Upper lobe of left lung (tissue), 6 donors: Measurements from ENCODE around the gene NDUFB2. TPM values are rescaled to one million over a fixed set of nuclear protein-coding genes. Genes with fewer than 3 reads are reported as not detected.
"Not testable (repeated sequence)": the region's sequence is repeated elsewhere in the genome, so short reads cannot be mapped to it uniquely, and the experiment has no call there.

Experiments used
- ATAC-seq, 2 donors: fragments of 200-7000 bp; cut with Tn5 transposase; one replicate each; pipeline ENCODE4 v1.9.1; 2022; ENCODE audit warnings: mild to moderate bottlenecking in 2 of 2, moderate library complexity in 2 of 2; ENCODE audit not compliant: low FRiP score in 2 of 2
- DNase-seq, 2 donors: peaks; one replicate each; pipeline ENCODE4 v3.0.0-alpha.2; 2019 to 2020
- H3K27ac ChIP-seq, 4 donors: fragments of 200-600 bp; sonication (generic); one replicate each; pipeline ENCODE4 v1.5.1; 2016 to 2019
- H3K27me3 ChIP-seq, 4 donors: fragments of 200-600 bp; sonication (generic); one replicate each; pipeline ENCODE4 v1.5.1; 2017 to 2019
- H3K36me3 ChIP-seq, 4 donors: fragments of 200-600 bp; sonication (generic); one replicate each; pipeline ENCODE4 v1.5.1; 2016 to 2019
- H3K4me1 ChIP-seq, 4 donors: fragments of 200-600 bp; sonication (generic); one replicate each; pipeline ENCODE4 v1.5.1; 2018 to 2019
- H3K4me3 ChIP-seq, 4 donors: fragments of 200-600 bp; sonication (generic); one replicate each; pipeline ENCODE4 v1.5.1; 2017 to 2019; ENCODE audit warnings: mild to moderate bottlenecking in 2 of 4, moderate library complexity in 1 of 4
- H3K9me3 ChIP-seq, 4 donors: fragments of 200-600 bp; sonication (generic); one replicate each; pipeline ENCODE4 v1.5.1; 2018 to 2019
- EP300 ChIP-seq, 4 donors: sonication (generic); formaldehyde crosslinking; IDR thresholded peaks; one replicate each; pipeline ENCODE4 v1.5.1; 2017; ENCODE audit warnings: antibody characterized with exemption in 4 of 4, control low read depth in 2 of 4
- POLR2A ChIP-seq, 4 donors: fragments of 450-650 bp; IDR thresholded peaks; one replicate each; pipeline ENCODE4 v1.5.1; 2016 to 2017; ENCODE audit warnings: antibody characterized with exemption in 4 of 4, mild to moderate bottlenecking in 2 of 4
- POLR2AphosphoS5 ChIP-seq, 2 donors: sonication (generic); formaldehyde crosslinking; IDR thresholded peaks; one replicate each; pipeline ENCODE4 v1.5.1; 2017; ENCODE audit warnings: antibody characterized with exemption in 2 of 2
- WGBS, 2 donors: methylation state at CpG; one replicate each; pipeline ENCODE4 v1.1.5; 2017 to 2018; 5-methylcytosine and 5-hydroxymethylcytosine counted together
- total RNA-seq, 6 donors: library from RNA; depleted of rRNA in 4 of 6; stranded (reverse); fragments of >200 nt in 4 of 6; gene quantifications; one replicate each; pipeline versions ENCODE4 v1.1.0 to v1.2.1, GENCODE V29; 2016 to 2021
- TF ChIP-seq, protein P1 (sequence below), 6 experiments: fragments of 450-650 bp in 4 of 6; fragments of 200-600 bp in 2 of 6; sonication (generic) in 2 of 6; IDR thresholded peaks; one replicate each; pipeline ENCODE4 v1.5.1; 2016 to 2019; ENCODE audit warnings: antibody characterized with exemption in 6 of 6
- donor health status: DM: no; HTN: no; CAD: no; lungs with moderate emphysema.
- donor health status: DM: no; HTN: yes; CAD: no; lungs with severe emphysema.

Gene NDUFB2
- total RNA-seq, 6 donors from 2014 or later, result 51.3 to 204 (median 156) TPM

- DNase-seq (no peak), ATAC-seq (no peak)
- TF ChIP-seq, protein P1, sequence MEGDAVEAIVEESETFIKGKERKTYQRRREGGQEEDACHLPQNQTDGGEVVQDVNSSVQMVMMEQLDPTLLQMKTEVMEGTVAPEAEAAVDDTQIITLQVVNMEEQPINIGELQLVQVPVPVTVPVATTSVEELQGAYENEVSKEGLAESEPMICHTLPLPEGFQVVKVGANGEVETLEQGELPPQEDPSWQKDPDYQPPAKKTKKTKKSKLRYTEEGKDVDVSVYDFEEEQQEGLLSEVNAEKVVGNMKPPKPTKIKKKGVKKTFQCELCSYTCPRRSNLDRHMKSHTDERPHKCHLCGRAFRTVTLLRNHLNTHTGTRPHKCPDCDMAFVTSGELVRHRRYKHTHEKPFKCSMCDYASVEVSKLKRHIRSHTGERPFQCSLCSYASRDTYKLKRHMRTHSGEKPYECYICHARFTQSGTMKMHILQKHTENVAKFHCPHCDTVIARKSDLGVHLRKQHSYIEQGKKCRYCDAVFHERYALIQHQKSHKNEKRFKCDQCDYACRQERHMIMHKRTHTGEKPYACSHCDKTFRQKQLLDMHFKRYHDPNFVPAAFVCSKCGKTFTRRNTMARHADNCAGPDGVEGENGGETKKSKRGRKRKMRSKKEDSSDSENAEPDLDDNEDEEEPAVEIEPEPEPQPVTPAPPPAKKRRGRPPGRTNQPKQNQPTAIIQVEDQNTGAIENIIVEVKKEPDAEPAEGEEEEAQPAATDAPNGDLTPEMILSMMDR (IDR thresholded peaks at IDR 0.05), result no peak
- TF ChIP-seq EP300 (IDR thresholded peaks at IDR 0.05) (no peak), POLR2A (IDR thresholded peaks at IDR 0.05) (no peak), POLR2AphosphoS5 (IDR thresholded peaks at IDR 0.05) (no peak)
- no peaks in the 10 kb centered on the region for H3K27me3 ChIP-seq
- H3K9me3 ChIP-seq, result no peaks in the 10 kb centered on the region
- no peaks in the 10 kb centered on the region for H3K36me3 ChIP-seq
- H3K27ac ChIP-seq, result no peak overlapping the region
- WGBS, 2 donors, result 64 to 81% methylated on average over 1 of the region's 1 CpG
- no peak overlapping the region for H3K4me3 ChIP-seq
- H3K4me1 ChIP-seq, result peaks cover 2 to 8% (median 3%) of the 10 kb centered on the region in 4 donors
Observed at GRCh38 chr7:140667476-140667875, 29.0 kb upstream of the NDUFB2 start.

GRCh38 chr7:140668641-140669040 lies 27.9 kb upstream of the NDUFB2 start:
- H3K36me3 ChIP-seq, result no peaks in the 10 kb centered on the region
- no peak overlapping the region for H3K27ac ChIP-seq
- H3K4me3 ChIP-seq, result no peak overlapping the region
- ATAC-seq (no peak), DNase-seq (no peak)
- peaks cover 3 to 14% (median 7%) of the 10 kb centered on the region in 4 donors for H3K4me1 ChIP-seq
- H3K27me3 ChIP-seq, result no peaks in the 10 kb centered on the region
- TF ChIP-seq POLR2AphosphoS5 (IDR thresholded peaks at IDR 0.05), result no peak
- no peak for TF ChIP-seq POLR2A (IDR thresholded peaks at IDR 0.05)
- no peak for TF ChIP-seq EP300 (IDR thresholded peaks at IDR 0.05)
- 62 to 76% methylated on average over 1 of the region's 1 CpG for WGBS, 2 donors
- H3K9me3 ChIP-seq, result no peaks in the 10 kb centered on the region

GRCh38 chr7:140669352-140669751 lies 27.2 kb upstream of the NDUFB2 start:
- TF ChIP-seq, protein P1 (IDR thresholded peaks at IDR 0.05), result no peak
- TF ChIP-seq EP300 (IDR thresholded peaks at IDR 0.05) (no peak), POLR2AphosphoS5 (IDR thresholded peaks at IDR 0.05) (no peak), POLR2A (IDR thresholded peaks at IDR 0.05) (no peak)
- Histone ChIP-seq H3K27ac (no peak overlapping the region), H3K27me3 (no peaks in the 10 kb centered on the region), H3K4me1 (peaks cover 10 to 21% (median 13%) of the 10 kb centered on the region in 4 donors), H3K36me3 (no peaks in the 10 kb centered on the region), H3K9me3 (no peaks in the 10 kb centered on the region), H3K4me3 (no peak overlapping the region)
- ATAC-seq (no peak), DNase-seq (no peak)
- 88 to 95% methylated on average over 3 of the region's 3 CpGs for WGBS, 2 donors

DNA sequence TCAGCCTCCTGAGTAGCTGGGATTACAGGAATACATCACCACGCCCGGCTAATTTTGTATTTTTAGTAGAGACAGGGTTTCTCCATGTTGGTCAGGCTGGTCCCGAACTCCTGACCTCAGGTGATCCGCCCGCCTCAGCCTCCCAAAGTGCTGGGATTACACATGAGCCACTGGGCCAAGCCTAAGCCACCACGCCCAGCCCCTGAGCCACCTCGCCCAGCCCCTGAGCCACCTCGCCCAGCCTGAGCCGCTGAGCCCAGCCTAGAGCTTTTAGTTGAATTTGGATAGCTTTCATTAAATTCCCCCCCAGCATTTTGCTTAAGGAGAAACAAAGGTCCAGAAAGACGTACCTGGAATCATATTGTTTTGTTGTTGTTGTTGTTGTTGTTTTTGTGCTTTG lies 26.6 kb upstream of the NDUFB2 start:
- ATAC-seq, DNase-seq, H3K27me3 ChIP-seq, H3K27ac ChIP-seq, H3K9me3 ChIP-seq, H3K36me3 ChIP-seq, H3K4me3 ChIP-seq: not testable (repeated sequence)
- H3K4me1 ChIP-seq, result peaks cover 15 to 26% (median 17%) of the 10 kb centered on the region in 4 donors
- WGBS, 2 donors, result 91 to 92% methylated on average over 10 of the region's 10 CpGs

GRCh38 chr7:140670343-140670935 lies 26.1 kb upstream of the NDUFB2 start:
- H3K4me1 ChIP-seq, result peaks cover 20 to 32% (median 23%) of the 10 kb centered on the region in 4 donors
- H3K27me3 ChIP-seq, result no peaks in the 10 kb centered on the region
- ATAC-seq (no peak), DNase-seq (no peak)
- H3K9me3 ChIP-seq, result no peaks in the 10 kb centered on the region
- 61 to 73% methylated on average over 4 of the region's 4 CpGs for WGBS, 2 donors
- no peak overlapping the region for H3K27ac ChIP-seq
- no peak for TF ChIP-seq POLR2AphosphoS5 (IDR thresholded peaks at IDR 0.05)
- TF ChIP-seq EP300 (IDR thresholded peaks at IDR 0.05), result no peak
- TF ChIP-seq, protein P1 (IDR thresholded peaks at IDR 0.05), result no peak
- no peak for TF ChIP-seq POLR2A (IDR thresholded peaks at IDR 0.05)
- H3K4me3 ChIP-seq, result no peak overlapping the region
- H3K36me3 ChIP-seq, result no peaks in the 10 kb centered on the region

GRCh38 chr7:140671966-140672365 lies 24.5 kb upstream of the NDUFB2 start:
- DNase-seq (peak in 1 of 2 donors; percentile 66), ATAC-seq (no peak)
- H3K9me3 ChIP-seq, result no peaks in the 10 kb centered on the region
- no peaks in the 10 kb centered on the region for H3K27me3 ChIP-seq
- no peak overlapping the region for H3K27ac ChIP-seq
- WGBS, 2 donors, result 70 to 81% methylated on average over 9 to 15 of the region's 15 CpGs
- no peaks in the 10 kb centered on the region for H3K36me3 ChIP-seq
- peaks cover 20 to 37% (median 24%) of the 10 kb centered on the region in 4 donors for H3K4me1 ChIP-seq
- TF ChIP-seq POLR2A (IDR thresholded peaks at IDR 0.05), result no peak
- TF ChIP-seq, protein P1 (IDR thresholded peaks at IDR 0.05), result no peak
- TF ChIP-seq EP300 (IDR thresholded peaks at IDR 0.05), result no peak
- TF ChIP-seq POLR2AphosphoS5 (IDR thresholded peaks at IDR 0.05), result no peak
- H3K4me3 ChIP-seq, result no peak overlapping the region
